ENCODE results near the gene EMX2.

DNA sequence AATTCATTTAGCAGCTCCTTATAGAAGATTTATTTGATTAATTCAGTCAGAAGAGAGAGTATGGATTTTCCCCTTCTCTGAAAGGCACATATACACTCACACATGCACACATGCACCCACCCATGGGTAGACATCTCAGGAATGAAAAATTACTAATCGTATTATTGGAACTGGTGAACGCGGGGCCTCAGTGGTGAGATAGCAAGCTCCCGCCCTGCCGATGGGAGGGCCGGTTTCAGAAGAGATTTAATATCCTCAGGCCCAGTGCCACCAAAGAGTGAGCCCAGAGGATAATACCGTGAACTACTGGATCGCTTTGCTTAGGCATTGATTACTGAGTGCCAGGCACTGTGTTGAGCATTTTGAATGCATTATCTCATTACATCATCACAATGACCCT, 38.0 kb upstream of the EMX2 start:
- TF ChIP-seq, protein P1, sequence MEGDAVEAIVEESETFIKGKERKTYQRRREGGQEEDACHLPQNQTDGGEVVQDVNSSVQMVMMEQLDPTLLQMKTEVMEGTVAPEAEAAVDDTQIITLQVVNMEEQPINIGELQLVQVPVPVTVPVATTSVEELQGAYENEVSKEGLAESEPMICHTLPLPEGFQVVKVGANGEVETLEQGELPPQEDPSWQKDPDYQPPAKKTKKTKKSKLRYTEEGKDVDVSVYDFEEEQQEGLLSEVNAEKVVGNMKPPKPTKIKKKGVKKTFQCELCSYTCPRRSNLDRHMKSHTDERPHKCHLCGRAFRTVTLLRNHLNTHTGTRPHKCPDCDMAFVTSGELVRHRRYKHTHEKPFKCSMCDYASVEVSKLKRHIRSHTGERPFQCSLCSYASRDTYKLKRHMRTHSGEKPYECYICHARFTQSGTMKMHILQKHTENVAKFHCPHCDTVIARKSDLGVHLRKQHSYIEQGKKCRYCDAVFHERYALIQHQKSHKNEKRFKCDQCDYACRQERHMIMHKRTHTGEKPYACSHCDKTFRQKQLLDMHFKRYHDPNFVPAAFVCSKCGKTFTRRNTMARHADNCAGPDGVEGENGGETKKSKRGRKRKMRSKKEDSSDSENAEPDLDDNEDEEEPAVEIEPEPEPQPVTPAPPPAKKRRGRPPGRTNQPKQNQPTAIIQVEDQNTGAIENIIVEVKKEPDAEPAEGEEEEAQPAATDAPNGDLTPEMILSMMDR (IDR thresholded peaks at IDR 0.05; ENCODE audit: extremely low read depth in 1 of 2, insufficient read depth in 1 of 2, low read depth in 1 of 2, low read length in 2 of 2): no peak
- TF ChIP-seq EZH2 (IDR thresholded peaks at IDR 0.05; ENCODE audit: borderline replicate concordance, low read depth, low read length, severe bottlenecking): no peak
- no peak for TF ChIP-seq JUN (IDR thresholded peaks at IDR 0.05; ENCODE audit: borderline replicate concordance, insufficient read depth, insufficient read length, low read depth)
- no peak for TF ChIP-seq POLR2AphosphoS5 (IDR thresholded peaks at IDR 0.05; ENCODE audit: insufficient read depth, low read depth, low read length)
- TF ChIP-seq POLR2A (IDR thresholded peaks at IDR 0.05; ENCODE audit: low read depth, low read length): no peak
- TF ChIP-seq MAX (IDR thresholded peaks at IDR 0.05; ENCODE audit: insufficient read depth, insufficient read length): no peak
- no peak for TF ChIP-seq MYC (IDR thresholded peaks at IDR 0.05; ENCODE audit: low read depth, low read length)
- TF ChIP-seq FOS (IDR thresholded peaks at IDR 0.05; ENCODE audit: borderline replicate concordance, insufficient read depth, low read length): no peak
- TF ChIP-seq GATA2 (IDR thresholded peaks at IDR 0.05; ENCODE audit: insufficient read depth, insufficient read length, low read depth, low read length): no peak
